ENCODE measurements around the gene PLEKHG1. TPM values are rescaled to one million over a fixed set of nuclear protein-coding genes. Genes with fewer than 3 reads are reported as not detected.
A peak's percentile ranks its signal among the peaks of the same experiment; 100 is the strongest.

Gene PLEKHG1
- total and polyA plus RNA-seq, 2 experiments from 2014 or later = 2.3 to 8.5 TPM

GRCh38 chr6:150565945-150566344 is 33.7 kb upstream of the PLEKHG1 start:
- no peak for TF ChIP-seq CTCF (IDR thresholded peaks at IDR 0.05; ENCODE audit: low read depth, low read length)
- no peak overlapping the region for H3K27ac ChIP-seq
- DNase-seq (ENCODE audit: low read depth in 1 of 2, low spot score in 1 of 2) = no peak
- H3K4me1 ChIP-seq (ENCODE audit: low read depth) = peaks cover 23% of the 10 kb centered on the region
- H3K27me3 ChIP-seq = no peaks in the 10 kb centered on the region
- no peaks in the 10 kb centered on the region for H3K36me3 ChIP-seq
- no peak overlapping the region for H3K4me3 ChIP-seq
- H3K9me3 ChIP-seq (ENCODE audit: low read depth) = no peaks in the 10 kb centered on the region

GRCh38 chr6:150566486-150566885 is 33.2 kb upstream of the PLEKHG1 start:
- no peak overlapping the region for H3K4me3 ChIP-seq
- peak in 1 of 2 donors; percentile 2 for DNase-seq (ENCODE audit: low read depth in 1 of 2, low spot score in 1 of 2)
- no peak overlapping the region for H3K27ac ChIP-seq
- peaks cover 23% of the 10 kb centered on the region for H3K4me1 ChIP-seq (ENCODE audit: low read depth)
- no peaks in the 10 kb centered on the region for H3K27me3 ChIP-seq
- H3K9me3 ChIP-seq (ENCODE audit: low read depth) = no peaks in the 10 kb centered on the region
- no peaks in the 10 kb centered on the region for H3K36me3 ChIP-seq
- TF ChIP-seq CTCF (IDR thresholded peaks at IDR 0.05; ENCODE audit: low read depth, low read length) = no peak

- H3K36me3 ChIP-seq = no peaks in the 10 kb centered on the region
- no peaks in the 10 kb centered on the region for H3K9me3 ChIP-seq (ENCODE audit: low read depth)
- no peak overlapping the region for H3K4me3 ChIP-seq
- H3K4me1 ChIP-seq (ENCODE audit: low read depth) = peaks cover 23% of the 10 kb centered on the region
- TF ChIP-seq CTCF (IDR thresholded peaks at IDR 0.05; ENCODE audit: low read depth, low read length) = no peak
- H3K27ac ChIP-seq = peak overlapping the region; percentile 66
- no peaks in the 10 kb centered on the region for H3K27me3 ChIP-seq
- peak in 1 of 2 donors; percentile 73 for DNase-seq (ENCODE audit: low read depth in 1 of 2, low spot score in 1 of 2)
Measured at GRCh38 chr6:150567380-150567779, 32.3 kb upstream of the PLEKHG1 start.

- Histone ChIP-seq H3K36me3 (no peaks in the 10 kb centered on the region), H3K9me3 (ENCODE audit: low read depth) (no peaks in the 10 kb centered on the region), H3K4me1 (ENCODE audit: low read depth) (peaks cover 28% of the 10 kb centered on the region), H3K4me3 (no peak overlapping the region), H3K27me3 (no peaks in the 10 kb centered on the region), H3K27ac (peak overlapping the region; percentile 66)
- no peak for TF ChIP-seq CTCF (IDR thresholded peaks at IDR 0.05; ENCODE audit: low read depth, low read length)
- DNase-seq (ENCODE audit: low read depth in 1 of 2, low spot score in 1 of 2) = peak; percentile 2 to 78
Measured at GRCh38 chr6:150567823-150568383, 31.8 kb upstream of the PLEKHG1 start.

GRCh38 chr6:150568560-150568959 is 31.1 kb upstream of the PLEKHG1 start:
- no peak for TF ChIP-seq CTCF (IDR thresholded peaks at IDR 0.05; ENCODE audit: low read depth, low read length)
- no peak overlapping the region for H3K4me3 ChIP-seq
- peaks cover 35% of the 10 kb centered on the region for H3K4me1 ChIP-seq (ENCODE audit: low read depth)
- H3K27ac ChIP-seq = peak overlapping the region; percentile 18
- no peak for DNase-seq (ENCODE audit: low read depth in 1 of 2, low spot score in 1 of 2)
- H3K9me3 ChIP-seq (ENCODE audit: low read depth) = no peaks in the 10 kb centered on the region
- H3K36me3 ChIP-seq = no peaks in the 10 kb centered on the region
- no peaks in the 10 kb centered on the region for H3K27me3 ChIP-seq

Data from cardiac muscle cell (in vitro differentiated cells and primary cell).